Caco-2 (cell line): ENCODE data around the gene PARP9. TPM values are rescaled to one million over a fixed set of nuclear protein-coding genes. Genes with fewer than 3 reads are reported as not detected.

ENCODE experiments used
- BruUV-seq: library from RNA; stranded (reverse); fragments of 400-500 nt; replicated peaks from 2 replicates; lab custom pipeline; 2021; lab: Mats Ljungman, UMichigan
- CTCF ChIA-PET: fragments of 300-600 bp; sonication (Branson Sonifier 250); formaldehyde crosslinking; loops from one replicate; lab custom pipeline; 2022; ENCODE audit warnings: antibody characterized with exemption; lab: Charles Lee
- POLR2A ChIA-PET: fragments of 300-600 bp; sonication (Branson Sonifier 250); formaldehyde crosslinking; loops from one replicate; lab custom pipeline; 2022; ENCODE audit warnings: antibody characterized with exemption; lab: Charles Lee
- DNase-seq, 2 experiments: peaks; one replicate each; pipeline versions ENCODE4 v3.0.0 to v3.0.0-alpha.2; 2020 to 2022
- H3K27me3 ChIP-seq: replicated peaks from 2 replicates; pipeline ENCODE4 v1.6.0; 2011; ENCODE audit warnings: low read length; ENCODE audit not compliant: control insufficient read depth, insufficient read depth
- H3K36me3 ChIP-seq: 2 replicates; pipeline ENCODE4 v1.5.1; 2011; ENCODE audit warnings: low read length; ENCODE audit not compliant: control insufficient read depth, insufficient read depth
- H3K4me1 ChIP-seq: fragments of 250-450 bp; sonication (Bioruptor Pico); 2 replicates; pipeline ENCODE4 v1.5.1; 2020; ENCODE audit warnings: mild to moderate bottlenecking
- H3K4me3 ChIP-seq: 2 replicates; pipeline ENCODE4 v1.5.1; 2011; ENCODE audit warnings: low read depth, mild to moderate bottlenecking, control low read depth, low read length
- H3K9me3 ChIP-seq: fragments of 250-450 bp; sonication (Bioruptor Pico); 2 replicates; pipeline ENCODE4 v1.5.1; 2020; ENCODE audit warnings: mild to moderate bottlenecking, moderate library complexity
- H3K27ac Mint-ChIP-seq: one replicate; pipeline ENCODE4 v1.8.0; 2022; ENCODE audit warnings: mixed read lengths; ENCODE audit not compliant: unreplicated experiment
- H3K27me3 Mint-ChIP-seq: one replicate; pipeline ENCODE4 v1.8.0; 2022; ENCODE audit warnings: mixed read lengths; ENCODE audit not compliant: insufficient read depth, unreplicated experiment
- H3K36me3 Mint-ChIP-seq: one replicate; pipeline ENCODE4 v1.8.0; 2022; ENCODE audit warnings: mild to moderate bottlenecking, mixed read lengths; ENCODE audit not compliant: insufficient read depth, unreplicated experiment
- H3K4me1 Mint-ChIP-seq: one replicate; pipeline ENCODE4 v1.8.0; 2022; ENCODE audit warnings: low read depth, mixed read lengths; ENCODE audit not compliant: unreplicated experiment
- H3K4me3 Mint-ChIP-seq: one replicate; pipeline ENCODE4 v1.8.0; 2022; ENCODE audit warnings: mild to moderate bottlenecking, moderate library complexity, mixed read lengths; ENCODE audit not compliant: unreplicated experiment
- H3K9me3 Mint-ChIP-seq: one replicate; pipeline ENCODE4 v1.8.0; 2022; ENCODE audit warnings: mixed read lengths; ENCODE audit not compliant: unreplicated experiment
- intact Hi-C: fragments of 100-400 bp; cut with micrococcal nuclease; formaldehyde crosslinking; loops from one replicate; pipeline ENCODE4 v1.10.0; 2022; ENCODE audit not compliant: unreplicated experiment
- total RNA-seq: library from RNA; stranded (reverse); gene quantifications from 2 replicates; pipeline ENCODE4 v1.2.3, GENCODE V29; 2022
- TF ChIP-seq, protein P1 (sequence below), 2 experiments: fragments of 200-600 bp in 1 of 2; IDR thresholded peaks; 1 replicate in 1 of 2; 2 replicates in 1 of 2; pipeline versions ENCODE4 v1.5.1 to v1.8.0; 2011 to 2022; ENCODE audit warnings: antibody characterized with exemption in 1 of 2, control low read depth in 1 of 2, inconsistent platforms in 1 of 2, low read depth in 1 of 2, low read length in 1 of 2, mild to moderate bottlenecking in 1 of 2, moderate library complexity in 1 of 2; ENCODE audit not compliant: insufficient read depth in 1 of 2, severe bottlenecking in 1 of 2, unreplicated experiment in 1 of 2

The PARP9 gene
- total RNA-seq, 1 experiment from 2014 or later, result 15.8 TPM

GRCh38 chr3:122520861-122521260 lies 43.2 kb downstream of the PARP9 start:
- Histone ChIP-seq H3K4me3 (no peak overlapping the region), H3K4me1 (no peaks in the 10 kb centered on the region), H3K9me3 (no peaks in the 10 kb centered on the region), H3K36me3 (no peaks in the 10 kb centered on the region), H3K27me3 (no peaks in the 10 kb centered on the region)
- TF ChIP-seq, protein P1, sequence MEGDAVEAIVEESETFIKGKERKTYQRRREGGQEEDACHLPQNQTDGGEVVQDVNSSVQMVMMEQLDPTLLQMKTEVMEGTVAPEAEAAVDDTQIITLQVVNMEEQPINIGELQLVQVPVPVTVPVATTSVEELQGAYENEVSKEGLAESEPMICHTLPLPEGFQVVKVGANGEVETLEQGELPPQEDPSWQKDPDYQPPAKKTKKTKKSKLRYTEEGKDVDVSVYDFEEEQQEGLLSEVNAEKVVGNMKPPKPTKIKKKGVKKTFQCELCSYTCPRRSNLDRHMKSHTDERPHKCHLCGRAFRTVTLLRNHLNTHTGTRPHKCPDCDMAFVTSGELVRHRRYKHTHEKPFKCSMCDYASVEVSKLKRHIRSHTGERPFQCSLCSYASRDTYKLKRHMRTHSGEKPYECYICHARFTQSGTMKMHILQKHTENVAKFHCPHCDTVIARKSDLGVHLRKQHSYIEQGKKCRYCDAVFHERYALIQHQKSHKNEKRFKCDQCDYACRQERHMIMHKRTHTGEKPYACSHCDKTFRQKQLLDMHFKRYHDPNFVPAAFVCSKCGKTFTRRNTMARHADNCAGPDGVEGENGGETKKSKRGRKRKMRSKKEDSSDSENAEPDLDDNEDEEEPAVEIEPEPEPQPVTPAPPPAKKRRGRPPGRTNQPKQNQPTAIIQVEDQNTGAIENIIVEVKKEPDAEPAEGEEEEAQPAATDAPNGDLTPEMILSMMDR (IDR thresholded peaks at IDR 0.05; ENCODE audit: insufficient read depth in 1 of 2, low read depth in 1 of 2, low read length in 1 of 2, severe bottlenecking in 1 of 2, unreplicated experiment in 1 of 2), result no peak
- ChIA-PET POLR2A (no interaction called here), CTCF (no interaction called here)
- intact Hi-C loops, result no loop called here
- Mint-ChIP-seq H3K4me3 (no peak overlapping the region), H3K4me1 (no peaks in the 10 kb centered on the region), H3K9me3 (no peaks in the 10 kb centered on the region), H3K27ac (no peak overlapping the region), H3K36me3 (no peaks in the 10 kb centered on the region), H3K27me3 (no peaks in the 10 kb centered on the region)
- no TSS peak for BruUV-seq
- DNase-seq, result no peak

DNA sequence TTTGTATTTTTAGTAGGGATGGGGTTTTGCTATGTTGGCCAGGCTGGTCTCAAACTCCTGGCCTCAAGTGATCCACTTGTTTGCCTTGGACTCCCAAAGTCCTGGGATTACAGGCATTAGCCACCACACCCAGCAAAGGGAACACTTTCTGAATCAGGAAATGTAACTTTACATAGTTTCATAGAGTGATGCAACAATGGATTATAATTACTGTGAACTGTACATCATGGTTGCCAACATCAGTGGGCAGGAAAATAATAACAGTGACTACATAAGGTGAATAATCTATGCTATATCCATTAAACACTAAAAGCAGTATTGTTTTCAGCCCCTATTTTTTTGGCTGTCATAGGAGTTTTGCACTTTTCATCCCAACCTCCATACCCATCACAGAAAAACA lies 44.4 kb downstream of the PARP9 start:
- no peaks in the 10 kb centered on the region for H3K27me3 Mint-ChIP-seq
- intact Hi-C loops, result no loop called here
- no peaks in the 10 kb centered on the region for H3K36me3 Mint-ChIP-seq
- BruUV-seq, result no TSS peak
- no peaks in the 10 kb centered on the region for H3K9me3 Mint-ChIP-seq
- TF ChIP-seq, protein P1 (IDR thresholded peaks at IDR 0.05; ENCODE audit: insufficient read depth in 1 of 2, low read depth in 1 of 2, low read length in 1 of 2, severe bottlenecking in 1 of 2, unreplicated experiment in 1 of 2), result no peak
- no peak for DNase-seq
- Histone ChIP-seq H3K36me3 (no peaks in the 10 kb centered on the region), H3K4me3 (no peak overlapping the region), H3K9me3 (no peaks in the 10 kb centered on the region), H3K4me1 (no peaks in the 10 kb centered on the region), H3K27me3 (no peaks in the 10 kb centered on the region)
- ChIA-PET CTCF (no interaction called here), POLR2A (no interaction called here)
- no peak overlapping the region for H3K27ac Mint-ChIP-seq
- peaks cover 5% of the 10 kb centered on the region for H3K4me1 Mint-ChIP-seq
- no peak overlapping the region for H3K4me3 Mint-ChIP-seq

DNA sequence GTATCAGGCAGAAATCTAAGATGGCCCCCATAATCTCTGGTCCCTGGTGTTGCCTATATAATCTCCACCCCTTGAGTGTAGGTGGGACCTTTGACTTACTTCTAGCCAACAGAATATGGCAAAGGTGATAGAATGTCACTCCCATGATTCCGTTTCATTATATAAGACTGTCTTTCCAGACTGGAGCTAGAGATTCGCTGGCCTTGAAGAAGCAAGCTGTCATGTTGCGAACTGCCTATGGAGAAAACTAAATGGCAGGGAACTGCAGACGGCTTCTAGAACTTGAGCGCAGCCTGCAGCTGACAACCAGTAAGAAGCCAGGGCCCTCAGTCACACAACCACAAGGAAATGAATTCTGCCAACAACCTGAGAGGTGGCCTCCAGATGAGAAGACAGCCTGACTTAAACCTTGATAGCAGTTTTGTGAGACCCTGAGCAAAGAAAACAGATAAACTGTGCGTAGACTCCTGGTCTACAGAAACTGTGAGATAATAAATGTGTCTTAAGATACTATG lies 47.2 kb downstream of the PARP9 start:
- no TSS peak for BruUV-seq
- TF ChIP-seq, protein P1 (IDR thresholded peaks at IDR 0.05; ENCODE audit: insufficient read depth in 1 of 2, low read depth in 1 of 2, low read length in 1 of 2, severe bottlenecking in 1 of 2, unreplicated experiment in 1 of 2), result no peak
- H3K4me1 Mint-ChIP-seq, result peaks cover 12% of the 10 kb centered on the region

More for the DNA sequence above, 47.2 kb downstream of the PARP9 start:
- no peak overlapping the region for H3K27ac Mint-ChIP-seq
- no peak for DNase-seq
- peaks cover 6% of the 10 kb centered on the region for H3K36me3 Mint-ChIP-seq
- Histone ChIP-seq H3K27me3 (no peaks in the 10 kb centered on the region), H3K4me1 (peaks cover 7% of the 10 kb centered on the region; the same call in 1 of the 2 replicates), H3K36me3 (no peaks in the 10 kb centered on the region), H3K4me3 (no peak overlapping the region), H3K9me3 (no peaks in the 10 kb centered on the region)
- no peak overlapping the region for H3K4me3 Mint-ChIP-seq
- H3K27me3 Mint-ChIP-seq, result no peaks in the 10 kb centered on the region
- CTCF ChIA-PET, result no interaction called here
- POLR2A ChIA-PET, result no interaction called here
- intact Hi-C loops, result no loop called here
- no peaks in the 10 kb centered on the region for H3K9me3 Mint-ChIP-seq
